HepG2 (cell line): Measurements from ENCODE around the gene ESYT1. TPM values are rescaled to one million over a fixed set of nuclear protein-coding genes. Genes with fewer than 3 reads are reported as not detected.

Experiments
- ETS1 ChIP-seq: sonication (generic); formaldehyde crosslinking; IDR thresholded peaks from 2 replicates; pipeline ENCODE4 v1.4.0; 2020; ENCODE audit warnings: missing genetic modification reagents
- GZF1 ChIP-seq: sonication (generic); formaldehyde crosslinking; IDR thresholded peaks from 2 replicates; pipeline ENCODE4 v1.5.1; 2020; ENCODE audit warnings: mild to moderate bottlenecking, missing genetic modification reagents
- HMGXB3 ChIP-seq: sonication (generic); formaldehyde crosslinking; IDR thresholded peaks from 2 replicates; pipeline ENCODE4 v1.4.0; 2020; ENCODE audit warnings: missing genetic modification reagents, borderline replicate concordance
- IKZF1 ChIP-seq: fragments of 450-650 bp; IDR thresholded peaks from 2 replicates; pipeline ENCODE4 v1.7.1; 2016
- IKZF4 ChIP-seq: sonication (generic); formaldehyde crosslinking; IDR thresholded peaks from 2 replicates; pipeline ENCODE4 v1.5.1; 2020; ENCODE audit warnings: borderline replicate concordance, mild to moderate bottlenecking, low read depth, missing genetic modification reagents; ENCODE audit errors: not compliant biosample characterization
- IRX3 ChIP-seq: sonication (generic); formaldehyde crosslinking; IDR thresholded peaks from 2 replicates; pipeline ENCODE4 v1.8.1; 2023; ENCODE audit warnings: mild to moderate bottlenecking, low read depth, missing genetic modification reagents, borderline replicate concordance
- JDP2 ChIP-seq: sonication (generic); formaldehyde crosslinking; IDR thresholded peaks from 2 replicates; pipeline ENCODE4 v1.8.1; 2022; ENCODE audit warnings: missing genetic modification reagents, borderline replicate concordance
- KLF13 ChIP-seq: sonication (generic); formaldehyde crosslinking; IDR thresholded peaks from 2 replicates; pipeline ENCODE4 v1.4.0; 2020; ENCODE audit warnings: mild to moderate bottlenecking, missing genetic modification reagents
- NBN ChIP-seq: fragments of 450-650 bp; conservative IDR thresholded peaks from 2 replicates; pipeline ENCODE4 v1.6.1; 2017
- NR0B2 ChIP-seq: sonication (generic); formaldehyde crosslinking; IDR thresholded peaks from 2 replicates; pipeline ENCODE4 v1.4.0; 2020; ENCODE audit warnings: mild to moderate bottlenecking, missing genetic modification reagents
- NR2F2 ChIP-seq: IDR thresholded peaks from 2 replicates; pipeline ENCODE4 v1.6.1; 2012; ENCODE audit warnings: low read depth, inconsistent platforms, borderline replicate concordance
- SCMH1 ChIP-seq: sonication (generic); formaldehyde crosslinking; IDR thresholded peaks from 2 replicates; pipeline ENCODE4 v1.9.0; 2021; ENCODE audit warnings: missing genetic modification reagents, mild to moderate bottlenecking, borderline replicate concordance
- SIX1 ChIP-seq: sonication (generic); formaldehyde crosslinking; IDR thresholded peaks from 2 replicates; pipeline ENCODE4 v1.4.0; 2020; ENCODE audit warnings: missing genetic modification reagents, borderline replicate concordance
- ZBTB7A ChIP-seq: sonication (generic); formaldehyde crosslinking; IDR thresholded peaks from 2 replicates; pipeline ENCODE4 v1.8.0; 2022; ENCODE audit warnings: mild to moderate bottlenecking, missing genetic modification reagents
- ZNF12 ChIP-seq: sonication (generic); formaldehyde crosslinking; IDR thresholded peaks from 2 replicates; pipeline ENCODE4 v1.5.0; 2020; ENCODE audit warnings: missing genetic modification reagents
- ZNF121 ChIP-seq: sonication (generic); formaldehyde crosslinking; IDR thresholded peaks from 2 replicates; pipeline ENCODE4 v1.5.0; 2020; ENCODE audit warnings: mild to moderate bottlenecking, missing genetic modification reagents
- ZNF414 ChIP-seq: sonication (generic); formaldehyde crosslinking; IDR thresholded peaks from 2 replicates; pipeline ENCODE4 v1.5.0; 2020; ENCODE audit warnings: missing genetic modification reagents
- ZNF430 ChIP-seq: sonication (generic); formaldehyde crosslinking; IDR thresholded peaks from 2 replicates; pipeline ENCODE4 v1.9.0; 2021; ENCODE audit warnings: mild to moderate bottlenecking, missing genetic modification reagents
- ZNF510 ChIP-seq: sonication (generic); formaldehyde crosslinking; IDR thresholded peaks from 2 replicates; pipeline ENCODE4 v1.4.0; 2020; ENCODE audit warnings: low read depth, mild to moderate bottlenecking, missing genetic modification reagents
- ZNF557 ChIP-seq: sonication (generic); formaldehyde crosslinking; IDR thresholded peaks from 2 replicates; pipeline ENCODE4 v1.4.0; 2020; ENCODE audit warnings: missing genetic modification reagents
- ZNF589 ChIP-seq: sonication (generic); formaldehyde crosslinking; conservative IDR thresholded peaks from 2 replicates; pipeline ENCODE4 v1.8.0; 2022; ENCODE audit warnings: mild to moderate bottlenecking, moderate library complexity, missing genetic modification reagents
- ZNF639 ChIP-seq: conservative IDR thresholded peaks from 2 replicates; pipeline ENCODE4 v1.6.1; 2018; ENCODE audit warnings: missing genetic modification reagents
- ZNF652 ChIP-seq: IDR thresholded peaks from 2 replicates; pipeline ENCODE4 v1.6.1; 2016; ENCODE audit warnings: low read depth, borderline replicate concordance
- ZNF761 ChIP-seq: sonication (generic); formaldehyde crosslinking; conservative IDR thresholded peaks from 2 replicates; pipeline ENCODE4 v1.4.0; 2020; ENCODE audit warnings: mild to moderate bottlenecking, missing genetic modification reagents
- ZNF772 ChIP-seq: sonication (generic); formaldehyde crosslinking; IDR thresholded peaks from 2 replicates; pipeline ENCODE4 v1.5.0; 2020; ENCODE audit warnings: mild to moderate bottlenecking, missing genetic modification reagents
- polyA plus RNA-seq, 8 experiments: library from polyadenylated mRNA; depleted of rRNA in 3 of 8; stranded (reverse) in 7 of 8; unstranded in 1 of 8; fragments of >200 nt; fragmentation: Illumina TruSeq in 4 of 8; extraction: Trizol in 4 of 8; gene quantifications; 2 replicates each; pipeline versions ENCODE4 v1.2.1 to v1.2.3, GENCODE V29; 2011 to 2016; ENCODE audit warnings: low read depth in 4 of 8, missing spikeins in 1 of 8, mixed read lengths in 1 of 8; ENCODE audit not compliant: insufficient read depth in 1 of 8
- total RNA-seq, 5 experiments: library from RNA; depleted of rRNA; stranded (reverse); fragments of >200 nt; fragmentation: Illumina TruSeq; extraction: Trizol; gene quantifications; 2 replicates each; pipeline ENCODE4 v1.2.3, GENCODE V29; 2016; ENCODE audit warnings: low read depth in 1 of 5

Gene ESYT1
- total and polyA plus RNA-seq, 2 of the 13 experiments (the other 11 are each of a cell fraction or from before 2014, with no cell fraction given), result 66.9 to 71.0 TPM

GRCh38 chr12:56119361-56119796 is 8.7 kb upstream of the ESYT1 start (continued):
- no peak for TF ChIP-seq NR2F2
- TF ChIP-seq NR0B2, result 0 out of 2 replicates have a peak, but pooled peaks have one; percentile 39
- no peak for TF ChIP-seq ETS1
- no peak for TF ChIP-seq ZNF761 (CRISPR knock-in tag)
- peak; percentile 37; the same call in 1 of the 2 replicates for TF ChIP-seq HMGXB3 (CRISPR knock-in tag)
- no peak for TF ChIP-seq GZF1 (CRISPR knock-in tag)
- no peak for TF ChIP-seq ZNF639 (CRISPR knock-in tag)
- no peak for TF ChIP-seq ZBTB7A
- TF ChIP-seq ZNF772 (CRISPR knock-in tag), result no peak
- TF ChIP-seq IKZF4 (CRISPR knock-in tag), result no peak
- TF ChIP-seq NBN, result no peak
- TF ChIP-seq ZNF414, result no peak
- no peak for TF ChIP-seq SCMH1 (CRISPR knock-in tag)
- TF ChIP-seq SIX1 (CRISPR knock-in tag), result no peak
- TF ChIP-seq ZNF510 (CRISPR knock-in tag), result no peak
- TF ChIP-seq JDP2, result no peak
- 0 out of 2 replicates have a peak, but pooled peaks have one; percentile 33 for TF ChIP-seq ZNF557 (CRISPR knock-in tag)
- no peak for TF ChIP-seq ZNF430 (CRISPR knock-in tag)
- TF ChIP-seq ZNF121 (CRISPR knock-in tag), result no peak
- no peak for TF ChIP-seq KLF13
- TF ChIP-seq ZNF12 (CRISPR knock-in tag), result 0 out of 2 replicates have a peak, but pooled peaks have one; percentile 58
- no peak for TF ChIP-seq IKZF1
- no peak for TF ChIP-seq IRX3 (CRISPR knock-in tag)
- peak; percentile 51; the same call in 1 of the 2 replicates for TF ChIP-seq ZNF652 (CRISPR knock-in tag)
- TF ChIP-seq ZNF589 (CRISPR knock-in tag), result no peak
